ENCODE data around the gene ZNF514.
"Not testable (repeated sequence)": the region's sequence is repeated elsewhere in the genome, so short reads cannot be mapped to it uniquely, and the experiment has no call there.

The ZNF514 gene

GRCh38 chr2:95098273-95098672 is 61.4 kb downstream of the ZNF514 start:
- H3K36me3 ChIP-seq (ENCODE audit: control insufficient read depth in 2 of 2, insufficient read depth in 2 of 2, low read length in 2 of 2): peaks cover 11 to 17% of the 10 kb centered on the region in 2 donors
- not testable (repeated sequence) for H3K4me1 ChIP-seq (ENCODE audit: control insufficient read depth, insufficient read depth, low read length); H3K27ac ChIP-seq (ENCODE audit: low read length); H3K9ac ChIP-seq (ENCODE audit: low read length in 2 of 2); H3K27me3 ChIP-seq (ENCODE audit: control insufficient read depth in 1 of 2, insufficient read depth in 2 of 2, low read length in 2 of 2); H3K4me3 ChIP-seq (ENCODE audit: low read length in 2 of 2); H3K9me3 ChIP-seq (ENCODE audit: control insufficient read depth in 2 of 2, low read length in 2 of 2)
